HepG2 (cell line): ENCODE results near the gene HOXB4.

ENCODE experiments used
- CBX2 ChIP-seq, 2 experiments: fragments of 200-600 bp in 1 of 2; sonication (generic); formaldehyde crosslinking in 1 of 2; IDR thresholded peaks; 2 replicates each; pipeline versions ENCODE4 v1.7.0 to v1.8.1; 2018 to 2022; ENCODE audit warnings: low read depth in 2 of 2, low read length in 1 of 2, mild to moderate bottlenecking in 1 of 2, missing genetic modification reagents in 1 of 2
- DR1 ChIP-seq: sonication (generic); formaldehyde crosslinking; IDR thresholded peaks from 2 replicates; pipeline ENCODE4 v1.8.0; 2021; ENCODE audit warnings: mild to moderate bottlenecking, missing genetic modification reagents, inconsistent platforms
- PCBP2 ChIP-seq: fragments of 200-400 bp; formaldehyde crosslinking; optimal IDR thresholded peaks from 2 replicates; pipeline ENCODE3; 2018; ENCODE audit warnings: low read length, low read depth; ENCODE audit not compliant: poor library complexity, severe bottlenecking
- THYN1 ChIP-seq: sonication (generic); formaldehyde crosslinking; IDR thresholded peaks from 2 replicates; pipeline ENCODE4 v1.8.1; 2023; ENCODE audit warnings: low read depth, mild to moderate bottlenecking, moderate library complexity, missing genetic modification reagents, borderline replicate concordance
- ZNF274 ChIP-seq: sonication (generic); formaldehyde crosslinking; IDR thresholded peaks from 2 replicates; pipeline ENCODE4 v1.5.1; 2020; ENCODE audit warnings: mild to moderate bottlenecking, missing genetic modification reagents
- TF ChIP-seq, protein P1 (sequence below): sonication (generic); formaldehyde crosslinking; IDR thresholded peaks from 2 replicates; pipeline ENCODE4 v1.5.0; 2020; ENCODE audit warnings: mild to moderate bottlenecking, missing genetic modification reagents, moderate library complexity
- TF ChIP-seq, protein P2 (sequence below), 2 experiments: IDR thresholded peaks; 2 replicates each; pipeline ENCODE4 v1.6.1; 2011 to 2012; ENCODE audit warnings: low read length in 2 of 2, borderline replicate concordance in 1 of 2, low read depth in 1 of 2, mild to moderate bottlenecking in 1 of 2, moderate library complexity in 1 of 2

DNA sequence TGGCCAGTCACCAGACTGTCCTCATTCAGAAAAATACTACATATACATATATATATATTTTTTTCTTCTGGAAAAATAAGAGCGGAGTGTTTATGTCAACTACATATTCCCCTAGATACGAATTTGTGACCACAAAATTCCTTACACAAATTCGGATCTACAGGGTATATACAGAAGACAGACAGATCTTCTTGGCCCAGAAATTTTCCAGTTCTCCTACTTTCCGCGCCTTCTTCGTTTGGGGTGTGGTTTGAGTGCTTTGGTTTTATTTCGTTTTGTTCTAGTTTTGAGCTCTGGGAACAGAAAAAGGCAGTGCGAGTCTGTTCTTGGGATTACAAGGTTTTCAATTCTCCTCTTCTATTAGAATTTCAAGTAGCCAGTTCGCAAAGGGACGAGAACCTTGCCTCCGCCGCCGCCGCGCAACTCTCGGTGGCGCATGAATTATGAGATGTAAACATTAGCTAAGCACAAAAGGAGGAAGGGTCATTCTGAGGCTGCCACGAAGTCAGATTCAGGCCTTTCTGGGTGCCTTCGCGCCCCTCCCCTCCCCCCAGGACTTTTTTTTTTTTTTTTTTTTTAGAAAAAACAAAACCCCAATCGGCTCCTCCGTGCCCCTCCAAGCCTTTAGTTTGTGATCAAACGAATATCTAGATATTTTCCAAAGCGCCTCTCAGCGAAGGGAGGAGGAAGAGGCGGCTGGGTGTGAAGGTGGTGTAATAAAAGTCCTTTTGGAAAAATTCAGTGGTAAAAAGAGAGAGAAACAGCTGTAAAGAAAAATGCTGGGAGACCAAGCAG, 1.8 kb upstream of the HOXB4 start:
- TF ChIP-seq THYN1 (CRISPR knock-in tag), result no peak
- TF ChIP-seq, protein P1, sequence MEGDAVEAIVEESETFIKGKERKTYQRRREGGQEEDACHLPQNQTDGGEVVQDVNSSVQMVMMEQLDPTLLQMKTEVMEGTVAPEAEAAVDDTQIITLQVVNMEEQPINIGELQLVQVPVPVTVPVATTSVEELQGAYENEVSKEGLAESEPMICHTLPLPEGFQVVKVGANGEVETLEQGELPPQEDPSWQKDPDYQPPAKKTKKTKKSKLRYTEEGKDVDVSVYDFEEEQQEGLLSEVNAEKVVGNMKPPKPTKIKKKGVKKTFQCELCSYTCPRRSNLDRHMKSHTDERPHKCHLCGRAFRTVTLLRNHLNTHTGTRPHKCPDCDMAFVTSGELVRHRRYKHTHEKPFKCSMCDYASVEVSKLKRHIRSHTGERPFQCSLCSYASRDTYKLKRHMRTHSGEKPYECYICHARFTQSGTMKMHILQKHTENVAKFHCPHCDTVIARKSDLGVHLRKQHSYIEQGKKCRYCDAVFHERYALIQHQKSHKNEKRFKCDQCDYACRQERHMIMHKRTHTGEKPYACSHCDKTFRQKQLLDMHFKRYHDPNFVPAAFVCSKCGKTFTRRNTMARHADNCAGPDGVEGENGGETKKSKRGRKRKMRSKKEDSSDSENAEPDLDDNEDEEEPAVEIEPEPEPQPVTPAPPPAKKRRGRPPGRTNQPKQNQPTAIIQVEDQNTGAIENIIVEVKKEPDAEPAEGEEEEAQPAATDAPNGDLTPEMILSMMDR (CRISPR knock-in tag), result no peak
- no peak for TF ChIP-seq ZNF274 (CRISPR knock-in tag)
- peak; percentile 97 for TF ChIP-seq CBX2 (IDR thresholded peaks at IDR 0.05; ENCODE audit: low read depth, low read length)
- no peak for TF ChIP-seq CBX2 (CRISPR knock-in tag; IDR thresholded peaks at IDR 0.05; ENCODE audit: low read depth)
- TF ChIP-seq, protein P2, sequence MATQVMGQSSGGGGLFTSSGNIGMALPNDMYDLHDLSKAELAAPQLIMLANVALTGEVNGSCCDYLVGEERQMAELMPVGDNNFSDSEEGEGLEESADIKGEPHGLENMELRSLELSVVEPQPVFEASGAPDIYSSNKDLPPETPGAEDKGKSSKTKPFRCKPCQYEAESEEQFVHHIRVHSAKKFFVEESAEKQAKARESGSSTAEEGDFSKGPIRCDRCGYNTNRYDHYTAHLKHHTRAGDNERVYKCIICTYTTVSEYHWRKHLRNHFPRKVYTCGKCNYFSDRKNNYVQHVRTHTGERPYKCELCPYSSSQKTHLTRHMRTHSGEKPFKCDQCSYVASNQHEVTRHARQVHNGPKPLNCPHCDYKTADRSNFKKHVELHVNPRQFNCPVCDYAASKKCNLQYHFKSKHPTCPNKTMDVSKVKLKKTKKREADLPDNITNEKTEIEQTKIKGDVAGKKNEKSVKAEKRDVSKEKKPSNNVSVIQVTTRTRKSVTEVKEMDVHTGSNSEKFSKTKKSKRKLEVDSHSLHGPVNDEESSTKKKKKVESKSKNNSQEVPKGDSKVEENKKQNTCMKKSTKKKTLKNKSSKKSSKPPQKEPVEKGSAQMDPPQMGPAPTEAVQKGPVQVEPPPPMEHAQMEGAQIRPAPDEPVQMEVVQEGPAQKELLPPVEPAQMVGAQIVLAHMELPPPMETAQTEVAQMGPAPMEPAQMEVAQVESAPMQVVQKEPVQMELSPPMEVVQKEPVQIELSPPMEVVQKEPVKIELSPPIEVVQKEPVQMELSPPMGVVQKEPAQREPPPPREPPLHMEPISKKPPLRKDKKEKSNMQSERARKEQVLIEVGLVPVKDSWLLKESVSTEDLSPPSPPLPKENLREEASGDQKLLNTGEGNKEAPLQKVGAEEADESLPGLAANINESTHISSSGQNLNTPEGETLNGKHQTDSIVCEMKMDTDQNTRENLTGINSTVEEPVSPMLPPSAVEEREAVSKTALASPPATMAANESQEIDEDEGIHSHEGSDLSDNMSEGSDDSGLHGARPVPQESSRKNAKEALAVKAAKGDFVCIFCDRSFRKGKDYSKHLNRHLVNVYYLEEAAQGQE (IDR thresholded peaks at IDR 0.05; ENCODE audit: borderline replicate concordance in 1 of 2, low read depth in 1 of 2, low read length in 2 of 2), result no peak
- no peak for TF ChIP-seq PCBP2
- no peak for TF ChIP-seq DR1 (CRISPR knock-in tag)
